ENCODE results near the gene CBX5.
"Not testable (repeated sequence)": the region's sequence is repeated elsewhere in the genome, so short reads cannot be mapped to it uniquely, and the experiment has no call there.

CBX5 gene

DNA sequence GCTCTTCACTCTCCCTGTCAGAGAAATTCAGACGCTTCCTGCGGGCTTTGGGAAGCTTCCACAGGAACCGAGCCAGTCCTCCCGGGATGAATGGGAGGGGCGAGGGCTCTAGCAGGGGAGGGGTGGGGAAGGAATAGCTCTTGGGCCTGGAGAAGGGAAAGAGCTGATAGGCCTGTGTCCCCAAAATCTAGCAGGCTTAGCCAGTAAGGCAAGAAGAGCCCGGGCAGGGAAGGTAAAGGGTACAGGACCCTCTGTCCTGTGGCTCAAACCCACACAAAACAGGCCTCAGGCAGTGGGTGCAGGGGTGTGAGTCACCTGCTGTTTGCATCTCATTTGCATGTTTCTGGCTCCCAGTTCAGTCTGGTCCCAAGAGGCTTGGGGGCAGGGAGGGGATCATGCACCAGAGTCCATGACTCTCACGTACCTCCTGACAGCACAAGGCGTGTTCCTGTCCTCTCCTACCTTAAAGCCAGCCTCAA is 82.5 kb downstream of the CBX5 start:
- no peak for DNase-seq (ENCODE audit: low read depth, low spot score)

DNA sequence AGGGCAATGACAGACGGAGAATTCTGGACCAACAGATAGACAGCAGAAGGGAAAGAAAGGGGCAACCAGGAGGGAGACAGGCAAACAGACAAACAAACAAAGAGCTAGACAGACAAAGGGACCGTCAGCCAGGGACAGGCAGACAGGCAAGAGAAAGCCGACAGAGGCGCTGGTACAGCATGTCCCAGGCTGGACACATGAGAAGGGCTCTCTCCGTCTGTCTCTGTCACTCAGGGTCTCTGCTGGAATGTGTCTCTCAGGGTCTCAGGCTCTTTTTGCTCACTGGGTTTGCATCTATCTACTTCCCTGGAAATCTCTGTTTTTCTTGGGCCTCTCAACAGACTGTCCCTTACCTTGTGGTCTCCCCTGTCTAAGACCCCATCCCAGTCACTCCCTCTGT is 82.9 kb downstream of the CBX5 start:
- DNase-seq (ENCODE audit: low read depth, low spot score) = no peak

DNA sequence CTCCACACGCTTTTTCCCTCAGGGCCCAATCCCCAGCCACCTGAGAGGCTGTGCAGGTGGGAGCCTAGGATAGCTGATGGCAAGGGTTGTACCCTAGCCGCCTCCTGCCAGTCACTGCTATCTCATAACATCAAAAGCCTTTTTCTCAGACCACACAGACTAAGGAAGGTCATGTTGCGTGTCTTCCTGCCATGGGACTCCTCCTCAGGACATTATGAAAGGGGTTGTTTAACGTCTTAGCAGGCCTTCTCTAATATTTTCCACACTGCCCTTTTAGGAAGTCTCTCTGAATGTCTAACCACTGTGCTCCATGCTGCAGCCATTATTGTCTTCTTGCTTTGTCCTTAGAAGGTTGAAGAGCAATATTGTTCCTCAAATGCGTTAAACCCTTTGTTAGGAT is 83.5 kb downstream of the CBX5 start:
- DNase-seq (ENCODE audit: low read depth, low spot score) = no peak

DNA sequence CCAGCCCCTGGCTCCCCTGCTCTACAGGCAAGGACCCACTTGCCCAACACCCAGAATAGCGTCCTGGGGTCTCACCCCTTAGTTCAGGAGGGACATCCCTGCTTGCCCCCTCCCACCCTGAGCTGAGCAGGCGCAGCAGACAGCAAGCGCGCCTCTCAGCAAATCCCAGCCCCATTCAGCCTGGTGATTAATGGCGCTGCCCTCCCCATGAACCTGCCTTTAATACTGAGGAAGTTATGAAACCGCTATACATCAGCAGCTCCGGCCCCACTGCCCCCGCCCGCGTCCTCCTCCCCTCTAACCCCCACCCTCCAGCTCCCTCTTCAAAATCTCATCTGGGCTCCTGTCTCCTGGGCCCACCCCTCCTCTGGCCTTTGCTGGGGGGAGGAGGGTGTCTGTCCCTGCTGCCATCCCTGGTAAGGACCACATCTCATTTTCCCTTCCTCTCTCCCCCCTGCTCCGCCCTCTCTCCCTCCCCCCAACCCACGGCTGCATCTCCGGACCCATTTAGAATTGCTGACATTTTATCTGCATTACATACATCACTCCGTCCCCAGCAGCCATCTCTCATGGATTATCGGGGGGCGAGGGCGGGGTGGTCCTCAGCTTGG is 84.1 kb downstream of the CBX5 start:
- DNase-seq (ENCODE audit: low read depth, low spot score) = no peak

DNA sequence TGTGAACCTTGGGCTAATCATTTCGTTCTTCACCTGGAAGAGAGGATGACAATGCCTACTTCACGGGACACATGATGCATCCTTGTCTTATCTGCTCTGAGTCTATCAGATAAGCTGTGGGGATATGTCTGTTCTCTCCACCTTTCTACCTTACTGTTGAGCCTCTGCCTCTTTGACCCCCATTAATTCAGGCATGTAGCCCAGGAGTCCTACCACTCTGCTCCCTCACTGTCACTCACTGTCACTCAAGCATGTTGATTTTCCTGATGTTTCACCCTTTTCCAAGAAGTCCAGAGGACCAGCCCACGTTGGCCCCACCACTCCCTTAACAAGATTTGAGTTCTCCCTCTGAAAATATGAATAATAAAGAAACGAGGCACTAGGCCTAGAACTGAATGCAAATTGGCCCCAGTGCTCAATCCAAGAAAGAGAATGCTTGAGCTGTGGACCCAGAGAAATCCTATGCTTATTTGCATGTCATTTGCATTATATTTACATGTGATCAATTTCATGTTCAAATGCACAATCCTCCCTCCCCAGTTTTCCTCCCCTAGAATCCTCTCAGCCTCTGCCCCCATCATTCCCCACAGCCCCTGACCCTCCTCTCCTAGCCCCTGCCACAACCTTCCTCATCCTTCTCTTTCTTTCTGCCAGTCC is 84.7 kb downstream of the CBX5 start:
- DNase-seq (ENCODE audit: low read depth, low spot score) = no peak

DNA sequence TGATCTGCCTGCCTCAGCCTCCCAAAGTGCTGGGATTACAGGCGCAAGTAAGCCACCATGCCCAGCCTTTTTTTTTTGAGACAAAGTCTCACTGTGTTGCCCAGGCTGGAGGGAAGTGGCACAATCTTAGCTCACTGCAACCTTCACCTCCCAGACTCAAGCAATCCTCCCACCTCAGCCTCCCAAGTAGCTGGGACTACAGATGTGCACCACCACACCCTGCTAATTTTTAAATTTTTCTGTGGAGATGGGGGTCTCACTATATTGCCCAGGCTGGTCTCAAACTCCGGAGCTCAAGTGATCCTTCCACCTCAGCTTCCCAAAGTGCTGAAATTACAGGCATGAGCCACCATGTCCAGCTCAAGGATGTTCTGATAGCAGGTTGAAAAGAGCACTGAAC is 85.3 kb downstream of the CBX5 start:
- DNase-seq (ENCODE audit: low read depth, low spot score) = not testable (repeated sequence)

DNA sequence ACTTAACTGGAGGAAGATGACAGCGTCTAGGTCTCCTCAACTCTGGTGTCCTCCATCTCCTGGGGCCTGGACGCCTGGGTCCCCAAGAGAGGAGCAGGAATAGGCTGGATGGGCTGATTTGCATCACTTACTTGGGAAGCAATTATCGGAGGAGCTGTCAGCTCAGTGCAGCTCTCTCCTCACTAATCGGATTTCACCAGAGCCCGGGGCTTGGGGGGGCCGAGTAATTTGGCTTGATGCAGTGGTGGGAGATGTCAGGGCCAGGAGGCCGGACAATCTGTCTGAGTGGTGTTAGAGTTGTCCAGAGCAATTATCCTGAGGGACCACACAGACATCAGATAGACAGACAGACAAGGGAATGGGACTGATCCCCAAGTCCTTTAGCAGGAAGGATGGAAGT is 86.5 kb downstream of the CBX5 start:
- no peak for DNase-seq (ENCODE audit: low read depth, low spot score)

DNA sequence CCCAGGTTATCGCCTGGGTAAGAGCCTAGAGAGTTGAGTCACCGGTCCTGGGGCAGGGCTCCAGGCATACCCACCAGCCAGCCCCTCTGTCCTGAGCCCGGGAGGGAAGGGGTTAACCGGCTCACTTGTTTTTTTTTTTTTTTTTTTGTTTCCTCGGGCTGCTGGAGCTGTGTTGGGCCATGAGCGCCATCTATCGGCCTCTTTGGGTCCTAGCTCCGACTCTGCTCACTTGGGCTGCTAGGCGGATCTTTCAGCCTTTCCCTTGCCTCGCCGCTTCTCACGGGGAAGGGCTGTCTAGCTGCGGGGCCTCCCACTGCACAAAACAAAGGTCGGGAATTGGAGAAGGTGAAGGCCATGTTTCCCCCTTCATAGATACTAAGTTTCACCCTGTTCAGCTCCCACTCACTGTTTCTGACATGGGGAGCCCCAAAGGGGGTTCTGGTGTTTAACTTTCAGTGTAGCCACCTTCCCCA is 88.3 kb downstream of the CBX5 start:
- DNase-seq (ENCODE audit: low read depth, low spot score) = peak; percentile 50

DNA sequence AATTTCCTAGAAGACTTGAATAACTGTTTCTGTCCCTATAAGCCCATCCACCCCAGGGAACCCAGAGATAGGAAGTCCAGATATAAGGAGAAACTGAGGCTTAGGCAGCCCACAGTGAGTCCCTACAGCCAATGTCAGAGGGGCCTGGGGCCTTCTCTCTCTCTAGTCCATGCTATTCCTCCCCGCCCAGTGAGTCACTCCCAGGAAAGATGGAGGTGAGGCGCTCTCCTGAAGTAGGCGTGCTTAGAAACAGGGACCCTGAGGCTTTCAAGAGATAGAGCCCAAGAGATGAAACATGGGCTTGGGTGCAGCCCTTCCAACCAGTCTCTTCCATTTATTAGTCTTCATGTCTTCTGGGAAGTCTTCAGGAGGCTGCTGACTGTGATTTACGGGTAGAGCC is 88.8 kb downstream of the CBX5 start:
- DNase-seq (ENCODE audit: low read depth, low spot score) = no peak

DNA sequence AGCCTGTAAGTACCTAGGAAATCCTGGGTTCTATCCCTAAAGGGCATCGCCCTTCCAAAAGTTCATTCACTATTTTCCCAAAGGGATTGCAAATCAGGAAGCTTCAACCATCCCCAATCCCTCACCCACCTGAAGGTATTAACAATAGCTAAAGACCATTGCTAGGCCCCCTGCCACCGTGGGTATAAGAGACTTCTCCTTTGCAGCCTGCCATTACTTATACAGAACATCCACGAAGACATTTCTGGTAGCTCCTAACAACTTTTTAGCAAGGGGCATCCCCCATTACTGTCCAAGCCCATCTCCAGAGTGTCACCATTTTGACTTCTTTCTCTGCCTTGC is 90.8 kb downstream of the CBX5 start:
- DNase-seq (ENCODE audit: low read depth, low spot score) = no peak

DNA sequence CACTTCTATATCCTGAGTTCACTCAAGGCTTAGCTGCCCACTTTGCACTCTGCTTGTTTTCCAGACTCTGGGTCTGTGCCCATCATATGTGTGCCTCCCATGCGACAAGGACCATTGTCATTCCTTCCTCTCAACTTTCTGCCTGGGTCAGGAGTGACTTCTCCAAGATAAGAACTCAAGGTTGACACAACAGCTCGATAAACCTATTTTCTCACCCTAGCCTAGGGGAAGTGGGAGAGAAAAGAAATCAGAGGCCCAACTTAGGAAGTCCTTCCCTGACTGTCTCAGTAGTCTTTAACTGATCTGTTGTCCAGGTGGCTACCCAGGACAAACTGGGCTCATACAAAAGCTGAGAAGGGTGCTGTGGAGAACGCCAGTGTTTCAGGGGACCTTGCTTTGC is 92.8 kb downstream of the CBX5 start:
- no peak for DNase-seq (ENCODE audit: low read depth, low spot score)

DNA sequence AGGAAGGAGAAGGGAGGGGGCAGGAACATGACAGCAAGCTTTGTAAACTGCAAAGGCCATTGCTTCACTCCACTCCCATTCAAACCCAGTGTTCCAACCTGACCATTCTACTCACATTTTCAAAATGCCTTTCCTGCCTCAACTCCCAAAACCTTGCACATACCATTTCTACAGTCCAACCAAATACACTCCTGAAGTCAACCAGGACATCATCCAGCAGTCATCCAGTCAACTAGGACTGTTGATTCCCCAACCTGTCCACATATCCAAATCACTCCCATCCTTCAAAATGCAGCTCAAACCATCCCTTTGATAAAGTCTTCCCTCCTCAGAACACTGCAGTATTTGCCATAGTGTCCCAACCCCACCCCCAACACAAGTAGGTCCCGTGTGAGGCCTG is 94.0 kb downstream of the CBX5 start:
- DNase-seq (ENCODE audit: low read depth, low spot score) = no peak

DNA sequence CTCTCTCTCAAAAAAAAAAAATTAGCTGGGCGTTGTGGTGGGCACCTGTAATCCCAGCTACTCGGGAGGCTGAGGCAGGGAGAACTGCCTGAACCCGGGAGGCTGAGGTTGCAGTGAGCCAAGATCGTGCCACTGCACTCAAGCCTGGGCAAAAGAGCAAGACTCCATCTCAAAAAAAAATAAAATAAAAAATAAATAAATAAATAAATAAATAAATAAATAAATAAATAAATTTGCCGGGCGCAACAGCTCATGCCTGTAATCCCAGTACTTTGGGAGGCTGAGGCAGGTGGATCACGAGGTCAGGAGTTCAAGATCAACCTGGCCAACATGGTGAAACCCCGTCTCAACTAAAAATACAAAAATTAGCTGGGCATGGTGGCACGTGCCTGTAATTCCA is 94.6 kb downstream of the CBX5 start:
- DNase-seq (ENCODE audit: low read depth, low spot score) = not testable (repeated sequence)

DNA sequence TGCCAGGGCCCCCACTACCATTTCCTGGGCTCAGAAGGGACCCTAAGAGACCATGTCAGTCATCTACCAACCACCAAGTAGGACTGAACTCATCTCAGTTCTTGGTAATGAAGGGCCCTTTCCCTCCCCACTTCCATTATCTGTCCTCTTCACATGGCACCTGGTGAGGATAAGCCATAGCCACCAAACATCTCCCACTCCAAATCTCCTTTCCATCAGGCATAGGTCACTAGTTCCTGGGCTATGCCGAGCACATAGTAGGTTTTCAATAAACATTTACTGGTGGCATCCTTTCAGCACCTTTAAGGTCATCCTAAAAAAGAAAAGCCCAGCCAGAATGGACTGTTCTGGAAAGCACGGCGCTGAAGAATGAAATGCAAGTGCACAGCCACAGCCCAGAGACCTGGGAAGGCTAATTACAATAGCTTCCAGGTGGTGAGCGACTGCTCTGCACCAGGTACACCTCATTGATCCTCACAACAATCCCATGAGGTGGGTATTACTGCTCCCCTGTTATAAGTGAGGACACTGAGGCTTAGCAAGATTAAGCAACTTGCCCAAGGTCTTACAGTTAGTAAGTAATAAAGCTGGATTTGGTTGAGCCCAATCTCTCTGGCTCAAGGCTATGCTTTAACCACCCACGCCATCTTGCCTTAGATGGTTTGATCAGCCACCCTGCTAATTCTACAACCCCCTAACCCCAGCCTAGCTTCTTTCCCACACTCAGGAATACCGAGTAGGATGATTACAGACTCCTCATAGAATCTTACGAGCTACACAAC is 95.7 kb downstream of the CBX5 start:
- no peak for DNase-seq (ENCODE audit: low read depth, low spot score)

DNA sequence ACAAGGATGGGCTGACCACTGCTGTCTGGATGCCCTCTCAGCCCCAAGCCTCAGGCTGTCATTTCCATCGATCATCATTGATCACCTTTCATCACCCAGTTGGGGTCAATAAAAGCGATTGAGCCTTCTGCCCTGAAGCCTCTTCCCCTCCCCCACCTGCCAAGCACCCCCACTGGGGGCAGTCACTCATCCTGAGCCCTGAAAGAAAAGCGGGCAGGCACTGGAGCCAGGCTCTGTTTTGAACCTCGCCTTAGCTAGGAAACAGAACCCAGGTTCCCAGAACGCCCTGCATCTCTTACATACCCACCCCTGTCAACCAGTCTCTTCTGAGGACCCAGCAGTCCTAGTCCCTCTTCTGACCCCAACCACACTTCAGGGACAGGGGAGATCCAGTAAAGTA is 96.9 kb downstream of the CBX5 start:
- no peak for DNase-seq (ENCODE audit: low read depth, low spot score)

DNA sequence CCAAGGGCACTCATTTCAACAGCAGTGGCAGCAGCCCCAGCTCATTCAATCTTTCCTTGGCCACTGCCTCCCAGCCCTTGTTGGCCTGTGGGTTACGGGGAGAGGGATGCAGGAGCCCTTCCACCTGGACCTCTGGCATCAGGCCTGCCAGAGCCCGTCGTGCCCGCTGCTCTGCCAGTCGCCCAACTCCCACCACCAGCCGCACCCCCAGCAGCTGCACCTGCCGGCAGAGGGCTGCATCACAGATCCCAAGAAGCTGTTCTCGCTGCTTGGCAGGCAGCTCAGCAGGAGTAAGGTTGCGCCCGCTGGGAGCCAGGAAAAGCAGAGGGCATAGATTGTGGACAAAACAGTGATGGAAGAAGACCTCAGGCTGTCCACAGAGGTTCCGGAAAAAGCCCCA is 97.8 kb downstream of the CBX5 start:
- DNase-seq (ENCODE audit: low read depth, low spot score) = no peak

All from activated CD4-positive, CD25-positive, alpha-beta regulatory T cell treated with anti-CD3 and anti-CD28 coated beads, Interleukin-2, amount 50 U/mL, for 16 hours (primary cell).